Measurements from ENCODE around the gene PKNOX2.

PKNOX2 gene

GRCh38 chr11:125328225-125328580 lies 163.7 kb downstream of the PKNOX2 start:
- TF ChIP-seq FOXP2 (optimal IDR thresholded peaks at IDR 0.05; ENCODE audit: borderline replicate concordance, extremely low read depth, extremely low read length, insufficient read depth): no peak
- TF ChIP-seq REST (IDR thresholded peaks at IDR 0.05; ENCODE audit: insufficient read depth in 1 of 2, low read depth in 2 of 2, low read length in 2 of 2): no peak
- TF ChIP-seq POLR2AphosphoS5 (IDR thresholded peaks at IDR 0.05; ENCODE audit: low read depth, low read length): no peak
- TF ChIP-seq SIN3A (IDR thresholded peaks at IDR 0.05; ENCODE audit: borderline replicate concordance, insufficient read depth, low read length): no peak
- no peak for TF ChIP-seq TAF1 (IDR thresholded peaks at IDR 0.05; ENCODE audit: borderline replicate concordance, insufficient read depth, low read length)

GRCh38 chr11:125329786-125330185 lies 165.2 kb downstream of the PKNOX2 start:
- TF ChIP-seq FOXP2 (optimal IDR thresholded peaks at IDR 0.05; ENCODE audit: borderline replicate concordance, extremely low read depth, extremely low read length, insufficient read depth) (no peak), POLR2AphosphoS5 (IDR thresholded peaks at IDR 0.05; ENCODE audit: low read depth, low read length) (no peak), REST (IDR thresholded peaks at IDR 0.05; ENCODE audit: insufficient read depth in 1 of 2, low read depth in 2 of 2, low read length in 2 of 2) (no peak), SIN3A (IDR thresholded peaks at IDR 0.05; ENCODE audit: borderline replicate concordance, insufficient read depth, low read length) (no peak), TAF1 (IDR thresholded peaks at IDR 0.05; ENCODE audit: borderline replicate concordance, insufficient read depth, low read length) (no peak)

GRCh38 chr11:125330462-125331325 lies 166.1 kb downstream of the PKNOX2 start:
- TF ChIP-seq REST (IDR thresholded peaks at IDR 0.05; ENCODE audit: insufficient read depth in 1 of 2, low read depth in 2 of 2, low read length in 2 of 2) (no peak), POLR2AphosphoS5 (IDR thresholded peaks at IDR 0.05; ENCODE audit: low read depth, low read length) (no peak), SIN3A (IDR thresholded peaks at IDR 0.05; ENCODE audit: borderline replicate concordance, insufficient read depth, low read length) (no peak), FOXP2 (optimal IDR thresholded peaks at IDR 0.05; ENCODE audit: borderline replicate concordance, extremely low read depth, extremely low read length, insufficient read depth) (no peak), TAF1 (IDR thresholded peaks at IDR 0.05; ENCODE audit: borderline replicate concordance, insufficient read depth, low read length) (no peak)

- TF ChIP-seq POLR2AphosphoS5 (IDR thresholded peaks at IDR 0.05; ENCODE audit: low read depth, low read length) (no peak), TAF1 (IDR thresholded peaks at IDR 0.05; ENCODE audit: borderline replicate concordance, insufficient read depth, low read length) (no peak)
These were observed 166.9 kb downstream of the PKNOX2 start for GRCh38 chr11:125331357-125332035.

GRCh38 chr11:125332821-125333220 lies 168.3 kb downstream of the PKNOX2 start:
- TF ChIP-seq SIN3A (IDR thresholded peaks at IDR 0.05; ENCODE audit: borderline replicate concordance, insufficient read depth, low read length) (no peak), TAF1 (IDR thresholded peaks at IDR 0.05; ENCODE audit: borderline replicate concordance, insufficient read depth, low read length) (no peak), FOXP2 (optimal IDR thresholded peaks at IDR 0.05; ENCODE audit: borderline replicate concordance, extremely low read depth, extremely low read length, insufficient read depth) (no peak), POLR2AphosphoS5 (IDR thresholded peaks at IDR 0.05; ENCODE audit: low read depth, low read length) (no peak), REST (IDR thresholded peaks at IDR 0.05; ENCODE audit: insufficient read depth in 1 of 2, low read depth in 2 of 2, low read length in 2 of 2) (no peak)
